CD4-positive, CD25-positive, alpha-beta regulatory T cell (primary cell): ENCODE results near the gene NR1D1. TPM values are rescaled to one million over a fixed set of nuclear protein-coding genes. Genes with fewer than 3 reads are reported as not detected.

Source experiments
- ATAC-seq, 2 donors: fragments of 150-1000 bp; cut with Tn5 transposase; one replicate each; pipeline ENCODE4 v1.10.0; 2021; ENCODE audit warnings: low read depth in 2 of 2, moderate number of reproducible peaks in 2 of 2, moderate library complexity in 1 of 2
- DNase-seq, 3 donors: peaks; one replicate each; pipeline versions ENCODE4 v3.0.0 to v3.0.0-alpha.2; 2012 to 2022; ENCODE audit warnings: mixed read lengths in 1 of 3
- H3K27ac ChIP-seq: one replicate; pipeline ENCODE4 v1.7.0; 2013; ENCODE audit warnings: mild to moderate bottlenecking, low read length; ENCODE audit not compliant: insufficient read depth, poor library complexity, severe bottlenecking
- H3K27me3 ChIP-seq: one replicate; pipeline ENCODE4 v1.7.0; 2013; ENCODE audit warnings: low read length; ENCODE audit not compliant: control insufficient read depth, insufficient read depth
- H3K36me3 ChIP-seq: one replicate; pipeline ENCODE4 v1.7.0; 2013; ENCODE audit warnings: mild to moderate bottlenecking, low read length, moderate library complexity; ENCODE audit not compliant: control insufficient read depth, insufficient read depth
- H3K4me1 ChIP-seq: 2 replicates; pipeline ENCODE4 v1.7.0; 2013; ENCODE audit warnings: mild to moderate bottlenecking, low read length; ENCODE audit not compliant: insufficient read depth, control insufficient read depth, poor library complexity, severe bottlenecking
- H3K4me3 ChIP-seq: one replicate; pipeline ENCODE4 v1.7.0; 2013; ENCODE audit warnings: low read depth, mild to moderate bottlenecking, low read length, moderate library complexity
- H3K9me3 ChIP-seq, 2 experiments: 1 replicate in 1 of 2; 2 replicates in 1 of 2; pipeline ENCODE4 v1.7.0; 2013; ENCODE audit warnings: low read length in 2 of 2, mild to moderate bottlenecking in 1 of 2, moderate library complexity in 1 of 2; ENCODE audit not compliant: control insufficient read depth in 2 of 2
- H3K27ac Mint-ChIP-seq, 3 donors: one replicate each; pipeline ENCODE4 v1.8.0; 2020 to 2022; ENCODE audit warnings: mild to moderate bottlenecking in 3 of 3, mixed read lengths in 3 of 3, moderate library complexity in 2 of 3
- H3K27me3 Mint-ChIP-seq: one replicate; pipeline ENCODE4 v1.8.0; 2022; ENCODE audit warnings: mild to moderate bottlenecking, mixed read lengths
- H3K36me3 Mint-ChIP-seq: one replicate; pipeline ENCODE4 v1.8.0; 2020; ENCODE audit warnings: mixed read lengths
- H3K4me1 Mint-ChIP-seq, 4 donors: one replicate each; pipeline ENCODE4 v1.8.0; 2020 to 2022; ENCODE audit warnings: mixed read lengths in 4 of 4, mild to moderate bottlenecking in 1 of 4
- H3K4me3 Mint-ChIP-seq, 4 donors: one replicate each; pipeline ENCODE4 v1.8.0; 2020 to 2022; ENCODE audit warnings: mild to moderate bottlenecking in 4 of 4, mixed read lengths in 4 of 4, moderate library complexity in 3 of 4
- H3K9me3 Mint-ChIP-seq, 7 donors: one replicate each; pipeline ENCODE4 v1.8.0; 2020 to 2022; ENCODE audit warnings: mixed read lengths in 7 of 7, mild to moderate bottlenecking in 3 of 7, moderate library complexity in 2 of 7
- polyA plus RNA-seq, 4 donors: library from polyadenylated mRNA; unstranded; fragments of 300-500 nt; fragmentation: Illumina TruSeq; gene quantifications; one replicate each; pipeline ENCODE4 v1.2.3, GENCODE V29; 2021
- total RNA-seq: library from RNA; stranded (reverse); gene quantifications from one replicate; pipeline ENCODE4 v1.2.3, GENCODE V29; 2022

The NR1D1 gene
- total and polyA plus RNA-seq, 5 donors from 2014 or later = 4.9 to 29.5 (median 6.7) TPM

- Histone ChIP-seq H3K9me3 (no peaks in the 10 kb centered on the region), H3K27ac (no peak overlapping the region), H3K36me3 (peaks cover 22% of the 10 kb centered on the region), H3K4me1 (peaks cover 32% of the 10 kb centered on the region), H3K4me3 (no peak overlapping the region), H3K27me3 (no peaks in the 10 kb centered on the region)
- DNase-seq (peak; percentile 52 to 69 (median 66)), ATAC-seq (peak; percentile 75)
- Mint-ChIP-seq H3K4me3 (peak overlapping the region; percentile 41 to 76 (median 58)), H3K27ac (peak overlapping the region; percentile 48 to 86 (median 73)), H3K4me1 (peaks cover 9 to 58% (median 28%) of the 10 kb centered on the region in 4 donors), H3K27me3 (no peaks in the 10 kb centered on the region), H3K9me3 (no peaks in the 10 kb centered on the region), H3K36me3 (peaks cover 17% of the 10 kb centered on the region)
Observed at GRCh38 chr17:40075201-40075941, 25.0 kb downstream of the NR1D1 start.

GRCh38 chr17:40074871-40075200 is 25.6 kb downstream of the NR1D1 start:
- Mint-ChIP-seq H3K4me1 (peaks cover 9 to 63% (median 33%) of the 10 kb centered on the region in 4 donors), H3K27ac (peak overlapping the region in 1 of 3 donors; percentile 82), H3K9me3 (no peaks in the 10 kb centered on the region), H3K27me3 (peaks cover 2% of the 10 kb centered on the region), H3K36me3 (peaks cover 17% of the 10 kb centered on the region), H3K4me3 (peak overlapping the region in 2 of 4 donors; percentile 3 to 29)
- ATAC-seq = no peak
- Histone ChIP-seq H3K27me3 (no peaks in the 10 kb centered on the region), H3K9me3 (no peaks in the 10 kb centered on the region), H3K4me3 (no peak overlapping the region), H3K36me3 (peaks cover 22% of the 10 kb centered on the region), H3K4me1 (peaks cover 37% of the 10 kb centered on the region), H3K27ac (no peak overlapping the region)
- no peak for DNase-seq

- Histone ChIP-seq H3K27me3 (no peaks in the 10 kb centered on the region), H3K27ac (no peak overlapping the region), H3K36me3 (peaks cover 22% of the 10 kb centered on the region), H3K4me3 (no peak overlapping the region), H3K9me3 (no peaks in the 10 kb centered on the region), H3K4me1 (peaks cover 44% of the 10 kb centered on the region)
- Mint-ChIP-seq H3K4me3 (peak overlapping the region in 1 of 4 donors; percentile 29), H3K4me1 (peaks cover 9 to 70% (median 38%) of the 10 kb centered on the region in 4 donors), H3K27me3 (peaks cover 6% of the 10 kb centered on the region), H3K9me3 (no peaks in the 10 kb centered on the region), H3K27ac (peak overlapping the region; percentile 49 to 95 (median 57)), H3K36me3 (peaks cover 13% of the 10 kb centered on the region)
- ATAC-seq (no peak), DNase-seq (no peak)
Observed at GRCh38 chr17:40074175-40074512, 26.2 kb downstream of the NR1D1 start.

- H3K9me3 Mint-ChIP-seq = no peaks in the 10 kb centered on the region
- H3K4me1 ChIP-seq = peaks cover 50% of the 10 kb centered on the region
- H3K9me3 ChIP-seq = no peaks in the 10 kb centered on the region
- no peaks in the 10 kb centered on the region for H3K27me3 ChIP-seq
- peak overlapping the region; percentile 49 to 95 (median 57) for H3K27ac Mint-ChIP-seq
- peaks cover 20% of the 10 kb centered on the region for H3K36me3 ChIP-seq
- peaks cover 13% of the 10 kb centered on the region for H3K36me3 Mint-ChIP-seq
- H3K4me3 Mint-ChIP-seq = peak overlapping the region in 1 of 4 donors; percentile 15
- peaks cover 6% of the 10 kb centered on the region for H3K27me3 Mint-ChIP-seq
- no peak for ATAC-seq
- no peak overlapping the region for H3K27ac ChIP-seq
- peaks cover 9 to 76% (median 40%) of the 10 kb centered on the region in 4 donors for H3K4me1 Mint-ChIP-seq
- H3K4me3 ChIP-seq = no peak overlapping the region
- no peak for DNase-seq
Observed at GRCh38 chr17:40073454-40074174, 26.8 kb downstream of the NR1D1 start.

GRCh38 chr17:40072735-40073346 is 27.5 kb downstream of the NR1D1 start:
- peaks cover 6% of the 10 kb centered on the region for H3K27me3 Mint-ChIP-seq
- H3K4me3 ChIP-seq = no peak overlapping the region
- DNase-seq (no peak), ATAC-seq (no peak)
- H3K27ac ChIP-seq = peak overlapping the region; percentile 28
- H3K4me1 Mint-ChIP-seq = peaks cover 10 to 82% (median 44%) of the 10 kb centered on the region in 4 donors
- no peaks in the 10 kb centered on the region for H3K27me3 ChIP-seq
- no peaks in the 10 kb centered on the region for H3K9me3 ChIP-seq
- H3K27ac Mint-ChIP-seq = peak overlapping the region in 1 of 3 donors; percentile 57
- H3K36me3 Mint-ChIP-seq = peaks cover 10% of the 10 kb centered on the region
- no peaks in the 10 kb centered on the region for H3K9me3 Mint-ChIP-seq
- H3K4me3 Mint-ChIP-seq = no peak overlapping the region
- peaks cover 14% of the 10 kb centered on the region for H3K36me3 ChIP-seq
- H3K4me1 ChIP-seq = peaks cover 57% of the 10 kb centered on the region

- H3K27ac Mint-ChIP-seq = no peak overlapping the region
- peaks cover 10% of the 10 kb centered on the region for H3K36me3 ChIP-seq
- DNase-seq = no peak
- no peak overlapping the region for H3K4me3 ChIP-seq
- peaks cover 6% of the 10 kb centered on the region for H3K27me3 Mint-ChIP-seq
- H3K27me3 ChIP-seq = no peaks in the 10 kb centered on the region
- ATAC-seq = no peak
- H3K4me1 ChIP-seq = peaks cover 64% of the 10 kb centered on the region
- H3K4me1 Mint-ChIP-seq = peaks cover 8 to 87% (median 47%) of the 10 kb centered on the region in 4 donors
- H3K27ac ChIP-seq = peak overlapping the region; percentile 29
- no peaks in the 10 kb centered on the region for H3K9me3 ChIP-seq
- H3K4me3 Mint-ChIP-seq = no peak overlapping the region
- H3K9me3 Mint-ChIP-seq = no peaks in the 10 kb centered on the region
- H3K36me3 Mint-ChIP-seq = peaks cover 5% of the 10 kb centered on the region
Observed at GRCh38 chr17:40072040-40072734, 28.2 kb downstream of the NR1D1 start.

GRCh38 chr17:40071313-40072039 is 28.9 kb downstream of the NR1D1 start:
- peaks cover 4% of the 10 kb centered on the region for H3K36me3 Mint-ChIP-seq
- ATAC-seq = no peak
- Histone ChIP-seq H3K9me3 (no peaks in the 10 kb centered on the region), H3K4me1 (peaks cover 68% of the 10 kb centered on the region), H3K4me3 (no peak overlapping the region), H3K27me3 (no peaks in the 10 kb centered on the region), H3K36me3 (peaks cover 5% of the 10 kb centered on the region), H3K27ac (peak overlapping the region; percentile 55)
- no peak overlapping the region for H3K4me3 Mint-ChIP-seq
- no peaks in the 10 kb centered on the region for H3K9me3 Mint-ChIP-seq
- H3K4me1 Mint-ChIP-seq = peaks cover 8 to 91% (median 52%) of the 10 kb centered on the region in 4 donors
- peaks cover 6% of the 10 kb centered on the region for H3K27me3 Mint-ChIP-seq
- peak overlapping the region in 1 of 3 donors; percentile 48 for H3K27ac Mint-ChIP-seq
- DNase-seq = no peak
